GM19023 (cell line): ENCODE data around the gene SPIRE2.
"Not testable (repeated sequence)": the region's sequence is repeated elsewhere in the genome, so short reads cannot be mapped to it uniquely, and the experiment has no call there.

Source experiments
- ATAC-seq: cut with Tn5 transposase; IDR thresholded peaks from one replicate; pipeline ENCODE4 v1.9.1; 2021; ENCODE audit warnings: mild to moderate bottlenecking, moderate library complexity; ENCODE audit not compliant: unreplicated experiment

SPIRE2 gene

GRCh38 chr16:89806589-89807193 is 21.6 kb upstream of the SPIRE2 start:
- ATAC-seq: not testable (repeated sequence)

- no peak for ATAC-seq
Observed at GRCh38 chr16:89808475-89808874, 19.8 kb upstream of the SPIRE2 start.

GRCh38 chr16:89811321-89811720 is 17.0 kb upstream of the SPIRE2 start:
- no peak for ATAC-seq

GRCh38 chr16:89815639-89816348 is 12.5 kb upstream of the SPIRE2 start:
- ATAC-seq: peak; percentile 19

GRCh38 chr16:89818851-89819403 is 9.3 kb upstream of the SPIRE2 start:
- not testable (repeated sequence) for ATAC-seq

- ATAC-seq: not testable (repeated sequence)
Observed at GRCh38 chr16:89819448-89819847, 8.8 kb upstream of the SPIRE2 start.

GRCh38 chr16:89821438-89822187 is 6.7 kb upstream of the SPIRE2 start:
- no peak for ATAC-seq

- ATAC-seq: no peak
Observed at GRCh38 chr16:89822188-89823086, 5.8 kb upstream of the SPIRE2 start.

GRCh38 chr16:89823087-89823823 is 5.0 kb upstream of the SPIRE2 start:
- ATAC-seq: no peak

- not testable (repeated sequence) for ATAC-seq
Observed at GRCh38 chr16:89823824-89824148, 4.5 kb upstream of the SPIRE2 start.

GRCh38 chr16:89826531-89827382 is 1.5 kb upstream of the SPIRE2 start:
- no peak for ATAC-seq

- ATAC-seq: no peak
Observed at GRCh38 chr16:89827383-89828198, 684 bp upstream of the SPIRE2 start.

GRCh38 chr16:89828870-89829629 is 775 bp downstream of the SPIRE2 start:
- no peak for ATAC-seq

- ATAC-seq: no peak
Observed at GRCh38 chr16:89829630-89830437, 1.6 kb downstream of the SPIRE2 start.

GRCh38 chr16:89831810-89832328 is 3.6 kb downstream of the SPIRE2 start:
- no peak for ATAC-seq

- not testable (repeated sequence) for ATAC-seq
Observed at GRCh38 chr16:89833664-89834363, 5.5 kb downstream of the SPIRE2 start.
